PFSK-1 (cell line): ENCODE data around the gene ADAMTS13.

ENCODE experiments used
- FOXP2 ChIP-seq: optimal IDR thresholded peaks from 2 replicates; pipeline ENCODE3; 2011; ENCODE audit warnings: borderline replicate concordance, control low read depth, inconsistent platforms; ENCODE audit not compliant: insufficient read depth; ENCODE audit errors: extremely low read length, extremely low read depth
- POLR2AphosphoS5 ChIP-seq: IDR thresholded peaks from 2 replicates; pipeline ENCODE4 v1.6.1; 2012; ENCODE audit warnings: low read depth, mild to moderate bottlenecking, control low read depth, low read length, moderate library complexity
- SIN3A ChIP-seq: IDR thresholded peaks from 2 replicates; pipeline ENCODE4 v1.6.1; 2012; ENCODE audit warnings: mild to moderate bottlenecking, low read length, moderate library complexity, borderline replicate concordance; ENCODE audit not compliant: insufficient read depth
- TAF1 ChIP-seq: IDR thresholded peaks from 2 replicates; pipeline ENCODE4 v1.6.1; 2012; ENCODE audit warnings: low read length, control low read depth, borderline replicate concordance; ENCODE audit not compliant: insufficient read depth
- TF ChIP-seq, protein P1 (sequence below), 2 experiments: IDR thresholded peaks; 2 replicates each; pipeline versions ENCODE4 v1.6.1 to v1.8.0; 2011 to 2012; ENCODE audit warnings: low read depth in 2 of 2, low read length in 2 of 2, control low read depth in 1 of 2, inconsistent platforms in 1 of 2, mild to moderate bottlenecking in 1 of 2, moderate library complexity in 1 of 2; ENCODE audit not compliant: insufficient read depth in 1 of 2

ADAMTS13 gene

DNA sequence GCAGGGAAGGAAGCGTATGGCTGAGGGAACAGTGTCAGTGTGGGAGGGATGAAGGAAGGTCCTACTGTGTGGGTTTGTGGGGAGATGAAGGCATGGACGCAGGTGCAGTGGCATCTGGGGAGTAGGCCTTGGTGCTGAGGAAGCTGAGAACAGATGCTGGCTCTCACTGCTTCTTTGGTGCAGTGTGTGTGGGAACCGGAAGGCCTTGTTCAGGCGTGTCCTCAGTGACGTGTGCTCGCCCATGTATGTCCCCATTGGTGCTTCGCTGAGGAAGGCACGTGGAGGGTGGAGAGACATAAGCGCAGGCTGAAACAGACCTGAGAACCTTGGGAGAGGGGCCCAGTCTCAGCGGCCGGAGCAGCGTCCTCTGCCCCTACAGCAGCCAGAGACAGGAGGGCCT lies 18.7 kb downstream of the ADAMTS13 start:
- TF ChIP-seq FOXP2, result no peak
- no peak for TF ChIP-seq SIN3A
- TF ChIP-seq POLR2AphosphoS5, result no peak
- no peak for TF ChIP-seq TAF1
- TF ChIP-seq, protein P1, sequence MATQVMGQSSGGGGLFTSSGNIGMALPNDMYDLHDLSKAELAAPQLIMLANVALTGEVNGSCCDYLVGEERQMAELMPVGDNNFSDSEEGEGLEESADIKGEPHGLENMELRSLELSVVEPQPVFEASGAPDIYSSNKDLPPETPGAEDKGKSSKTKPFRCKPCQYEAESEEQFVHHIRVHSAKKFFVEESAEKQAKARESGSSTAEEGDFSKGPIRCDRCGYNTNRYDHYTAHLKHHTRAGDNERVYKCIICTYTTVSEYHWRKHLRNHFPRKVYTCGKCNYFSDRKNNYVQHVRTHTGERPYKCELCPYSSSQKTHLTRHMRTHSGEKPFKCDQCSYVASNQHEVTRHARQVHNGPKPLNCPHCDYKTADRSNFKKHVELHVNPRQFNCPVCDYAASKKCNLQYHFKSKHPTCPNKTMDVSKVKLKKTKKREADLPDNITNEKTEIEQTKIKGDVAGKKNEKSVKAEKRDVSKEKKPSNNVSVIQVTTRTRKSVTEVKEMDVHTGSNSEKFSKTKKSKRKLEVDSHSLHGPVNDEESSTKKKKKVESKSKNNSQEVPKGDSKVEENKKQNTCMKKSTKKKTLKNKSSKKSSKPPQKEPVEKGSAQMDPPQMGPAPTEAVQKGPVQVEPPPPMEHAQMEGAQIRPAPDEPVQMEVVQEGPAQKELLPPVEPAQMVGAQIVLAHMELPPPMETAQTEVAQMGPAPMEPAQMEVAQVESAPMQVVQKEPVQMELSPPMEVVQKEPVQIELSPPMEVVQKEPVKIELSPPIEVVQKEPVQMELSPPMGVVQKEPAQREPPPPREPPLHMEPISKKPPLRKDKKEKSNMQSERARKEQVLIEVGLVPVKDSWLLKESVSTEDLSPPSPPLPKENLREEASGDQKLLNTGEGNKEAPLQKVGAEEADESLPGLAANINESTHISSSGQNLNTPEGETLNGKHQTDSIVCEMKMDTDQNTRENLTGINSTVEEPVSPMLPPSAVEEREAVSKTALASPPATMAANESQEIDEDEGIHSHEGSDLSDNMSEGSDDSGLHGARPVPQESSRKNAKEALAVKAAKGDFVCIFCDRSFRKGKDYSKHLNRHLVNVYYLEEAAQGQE (IDR thresholded peaks at IDR 0.05; ENCODE audit: insufficient read depth in 1 of 2, low read depth in 2 of 2, low read length in 2 of 2), result no peak

DNA sequence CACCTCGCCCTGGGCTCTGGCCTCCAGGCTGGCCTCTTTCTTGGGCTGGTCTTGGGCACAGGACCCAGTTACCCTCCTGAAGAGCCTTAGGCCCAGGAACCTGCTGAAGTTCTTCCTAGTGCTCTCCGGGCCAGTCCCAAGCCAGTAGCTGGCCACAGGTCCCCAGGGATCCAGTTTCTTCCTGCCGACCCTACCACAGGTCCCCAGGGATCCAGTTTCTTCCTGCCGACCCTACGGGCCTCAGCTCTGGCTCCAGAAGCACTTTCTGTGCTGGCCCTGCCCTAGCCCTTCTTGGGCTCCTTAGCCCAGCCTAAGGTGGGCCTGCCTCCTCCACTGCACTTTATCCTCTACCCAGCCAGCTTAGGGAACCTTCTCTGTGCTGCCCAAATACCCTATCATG lies 19.4 kb downstream of the ADAMTS13 start:
- TF ChIP-seq, protein P1 (IDR thresholded peaks at IDR 0.05; ENCODE audit: insufficient read depth in 1 of 2, low read depth in 2 of 2, low read length in 2 of 2), result no peak
- TF ChIP-seq SIN3A, result no peak
- no peak for TF ChIP-seq FOXP2
- no peak for TF ChIP-seq POLR2AphosphoS5
- no peak for TF ChIP-seq TAF1

DNA sequence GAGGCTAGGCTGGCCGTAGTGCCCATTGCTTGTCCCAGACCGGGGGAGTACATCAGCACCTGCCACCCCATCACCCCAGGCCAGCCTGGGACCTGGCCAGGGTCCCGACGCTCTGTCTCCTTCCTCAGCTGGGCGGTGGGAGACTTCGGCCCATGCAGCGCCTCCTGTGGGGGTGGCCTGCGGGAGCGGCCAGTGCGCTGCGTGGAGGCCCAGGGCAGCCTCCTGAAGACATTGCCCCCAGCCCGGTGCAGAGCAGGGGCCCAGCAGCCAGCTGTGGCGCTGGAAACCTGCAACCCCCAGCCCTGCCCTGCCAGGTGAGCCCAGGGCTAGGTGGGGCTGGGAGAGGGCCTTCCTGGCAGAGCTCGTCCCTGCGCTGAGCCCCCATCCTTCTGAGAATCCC lies 21.1 kb downstream of the ADAMTS13 start:
- TF ChIP-seq SIN3A (no peak), TAF1 (no peak), POLR2AphosphoS5 (no peak), FOXP2 (no peak)
- TF ChIP-seq, protein P1 (IDR thresholded peaks at IDR 0.05; ENCODE audit: insufficient read depth in 1 of 2, low read depth in 2 of 2, low read length in 2 of 2), result no peak

DNA sequence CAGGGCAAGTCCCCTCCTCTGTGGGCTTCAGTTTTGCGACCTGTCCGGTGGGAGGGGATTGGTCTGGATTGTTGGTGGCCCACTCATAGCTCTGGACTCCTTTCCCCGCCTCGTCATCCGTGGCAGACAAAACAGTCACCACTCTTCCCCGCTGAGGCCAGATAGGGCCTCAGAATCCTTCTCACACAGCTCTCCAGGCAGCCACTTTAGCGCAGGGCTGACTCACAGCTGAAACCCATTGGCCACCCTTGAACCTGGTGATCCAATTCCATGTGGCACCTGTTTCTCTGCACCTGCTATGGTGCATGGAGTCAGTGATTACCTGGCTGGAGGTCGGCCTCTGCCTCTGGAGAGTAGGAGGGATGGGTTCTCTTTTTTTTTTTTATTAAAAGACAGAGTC lies 21.8 kb downstream of the ADAMTS13 start:
- TF ChIP-seq, protein P1 (IDR thresholded peaks at IDR 0.05; ENCODE audit: insufficient read depth in 1 of 2, low read depth in 2 of 2, low read length in 2 of 2), result no peak
- TF ChIP-seq SIN3A, result no peak
- no peak for TF ChIP-seq POLR2AphosphoS5
- TF ChIP-seq TAF1, result no peak
- no peak for TF ChIP-seq FOXP2
